GM19324 (cell line): ENCODE measurements around the gene ZP1.

Experiments used
- ATAC-seq: cut with Tn5 transposase; IDR thresholded peaks from one replicate; pipeline ENCODE4 v1.9.1; 2021; ENCODE audit warnings: mild to moderate bottlenecking, moderate library complexity; ENCODE audit not compliant: unreplicated experiment, low FRiP score

Gene ZP1

GRCh38 chr11:60844045-60844869, 23.1 kb upstream of the ZP1 start:
- no peak for ATAC-seq

- no peak for ATAC-seq
These were observed 22.5 kb upstream of the ZP1 start for GRCh38 chr11:60844870-60845221.

GRCh38 chr11:60845338-60845737, 22.0 kb upstream of the ZP1 start:
- ATAC-seq = no peak

- no peak for ATAC-seq
These were observed 20.1 kb upstream of the ZP1 start for GRCh38 chr11:60847281-60847680.

GRCh38 chr11:60847896-60848295, 19.4 kb upstream of the ZP1 start:
- ATAC-seq = no peak

- ATAC-seq = no peak
These were observed 18.6 kb upstream of the ZP1 start for GRCh38 chr11:60848714-60849151.

GRCh38 chr11:60849641-60850520, 17.5 kb upstream of the ZP1 start:
- ATAC-seq = no peak

GRCh38 chr11:60851327-60852104, 15.8 kb upstream of the ZP1 start:
- no peak for ATAC-seq

- no peak for ATAC-seq
These were observed 15.0 kb upstream of the ZP1 start for GRCh38 chr11:60852117-60852981.

- ATAC-seq = no peak
These were observed 14.1 kb upstream of the ZP1 start for GRCh38 chr11:60852982-60853950.

GRCh38 chr11:60854140-60854846, 13.0 kb upstream of the ZP1 start:
- no peak for ATAC-seq

GRCh38 chr11:60854847-60855725, 12.3 kb upstream of the ZP1 start:
- ATAC-seq = no peak

- ATAC-seq = no peak
These were observed 11.4 kb upstream of the ZP1 start, which contains the start of gene PTGDR2 for GRCh38 chr11:60855726-60856633. PTGDR2 (minus strand) TSS chr11:60855950; CDS start chr11:60853722, 2,228 bp downstream.

- no peak for ATAC-seq
These were observed 9.7 kb upstream of the ZP1 start for GRCh38 chr11:60857378-60858232.

GRCh38 chr11:60858236-60858635, 9.1 kb upstream of the ZP1 start:
- no peak for ATAC-seq
